Measurements from ENCODE around the gene SEC61G.
A peak's percentile ranks its signal among the peaks of the same experiment; 100 is the strongest.

The SEC61G gene

GRCh38 chr7:54758702-54759592 lies at the start of gene SEC61G:
Gene SEC61G (minus strand): TSS chr7:54759211. CDS start chr7:54757588, 1,623 bp downstream.
- peak; percentile 82 to 84 for DNase-seq

DNA sequence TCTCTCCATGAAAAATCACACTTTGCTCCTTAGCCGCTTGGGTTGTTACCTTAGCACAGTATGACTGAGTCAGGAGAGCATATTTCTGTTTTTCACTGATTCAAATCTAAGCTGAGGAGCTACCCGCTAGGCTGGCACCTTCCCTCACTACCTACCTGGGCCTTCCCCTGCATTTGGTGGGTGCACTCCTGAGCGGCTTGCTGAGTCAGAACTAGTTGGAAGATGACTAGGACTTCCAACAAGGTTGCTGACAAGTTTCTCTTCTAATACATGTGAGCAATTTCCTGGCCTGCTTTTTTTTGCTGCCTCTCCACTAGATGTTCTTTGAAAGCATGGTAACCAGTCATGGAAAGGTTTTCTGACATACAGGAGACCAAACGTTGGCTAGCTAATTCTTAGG lies 43.8 kb upstream of the SEC61G start:
- no peak for DNase-seq

GRCh38 chr7:54802114-54802513 lies 43.1 kb upstream of the SEC61G start:
- DNase-seq, result no peak

DNA sequence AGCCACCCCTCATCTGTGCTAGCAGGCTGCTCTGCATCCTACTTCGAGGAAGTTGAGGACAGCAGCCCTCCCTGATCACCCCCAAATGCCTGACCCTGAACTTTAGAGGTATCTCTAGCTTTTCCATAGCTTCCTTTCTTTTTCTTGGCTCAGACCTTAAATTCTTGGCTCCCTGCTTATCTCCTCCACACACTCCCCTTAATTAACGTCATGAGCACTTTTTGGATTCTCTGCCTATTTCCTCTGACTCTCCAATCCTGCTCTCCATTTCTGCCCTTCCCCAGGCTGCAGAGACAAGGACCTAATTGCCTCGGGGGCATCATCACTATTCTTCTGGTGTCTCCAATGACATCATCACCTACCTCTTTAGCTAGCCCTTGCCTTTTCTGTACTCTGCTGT lies 40.8 kb upstream of the SEC61G start:
- no peak for DNase-seq

DNA sequence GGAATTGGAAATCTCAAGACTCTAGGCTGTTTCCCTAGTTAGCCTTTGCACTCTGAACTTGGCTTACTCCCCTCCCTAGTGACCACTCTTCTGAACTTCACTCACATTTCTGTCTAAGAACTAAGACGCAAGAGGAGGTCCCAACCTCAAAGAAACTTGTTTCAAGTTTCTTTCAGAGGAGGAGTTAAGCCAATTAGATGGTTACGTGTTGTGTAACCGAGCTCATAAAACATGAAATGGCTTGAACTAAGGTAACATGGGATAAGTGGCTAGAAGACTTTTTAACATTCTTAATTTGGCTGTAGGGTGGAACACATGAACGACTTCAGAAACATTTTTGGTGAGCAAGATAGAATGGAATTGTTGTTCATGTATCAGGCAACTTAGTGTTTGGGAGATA lies 39.5 kb upstream of the SEC61G start:
- DNase-seq, result no peak

- no peak for DNase-seq
These were observed 37.8 kb upstream of the SEC61G start for GRCh38 chr7:54796853-54797252.

DNA sequence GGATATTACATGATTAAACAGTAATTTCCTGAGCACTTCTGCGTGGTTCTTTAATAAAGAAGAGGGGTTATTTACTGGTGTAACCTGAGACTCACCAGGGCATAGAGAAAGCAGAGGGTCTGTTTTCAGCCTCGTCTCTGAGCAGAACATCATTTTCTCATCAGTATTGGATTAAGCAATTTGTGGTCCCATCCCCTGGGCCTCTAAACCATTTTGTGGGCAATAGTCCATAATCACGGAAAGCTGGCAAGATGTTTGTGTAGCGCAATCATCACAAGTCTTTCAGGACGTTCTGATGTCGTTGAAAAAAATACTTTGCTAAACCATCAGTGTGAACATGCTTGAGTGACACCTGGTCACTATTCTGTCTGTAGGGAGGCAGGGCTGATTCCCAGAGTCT lies 37.1 kb upstream of the SEC61G start:
- no peak for DNase-seq

- no peak for DNase-seq
These were observed 33.4 kb upstream of the SEC61G start for GRCh38 chr7:54792383-54792782.

DNA sequence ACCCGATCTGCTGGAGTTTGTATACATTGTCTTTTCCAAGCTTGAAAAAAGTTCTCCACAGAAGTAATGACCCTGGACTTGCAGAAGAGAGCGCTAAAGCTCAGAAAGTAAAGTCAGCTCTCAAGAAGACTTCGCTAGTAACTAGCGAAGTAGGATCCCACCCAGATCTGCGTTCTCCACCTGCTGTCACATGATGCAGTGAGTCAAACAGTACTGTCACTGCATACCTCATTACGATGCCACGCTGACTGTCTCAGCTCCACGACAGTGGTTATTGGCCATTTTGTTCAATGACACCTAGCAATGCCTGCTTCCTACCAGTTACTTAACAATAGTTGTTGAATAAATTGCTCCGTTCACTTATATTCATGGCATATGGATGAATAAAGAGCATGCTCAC lies 29.7 kb upstream of the SEC61G start:
- no peak for DNase-seq

DNA sequence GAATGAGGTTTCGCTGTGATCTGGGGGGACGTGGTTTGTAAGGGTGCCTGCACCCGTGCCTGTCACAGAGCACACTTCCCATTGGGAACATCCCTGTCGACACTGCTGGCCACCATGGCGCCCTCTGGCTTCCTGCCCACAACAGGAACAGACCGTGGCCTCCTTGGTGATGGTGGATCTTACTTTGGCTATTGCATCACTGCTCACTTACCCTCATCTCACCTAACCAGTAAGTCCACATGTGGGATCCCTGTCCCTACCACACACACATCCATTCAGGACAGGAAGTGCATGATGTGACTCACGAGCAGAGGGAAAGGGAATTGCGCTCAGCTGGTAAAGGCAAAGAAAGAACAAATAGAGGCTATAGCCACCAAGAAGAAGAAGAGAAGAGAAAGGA lies 26.2 kb upstream of the SEC61G start:
- no peak for DNase-seq

DNA sequence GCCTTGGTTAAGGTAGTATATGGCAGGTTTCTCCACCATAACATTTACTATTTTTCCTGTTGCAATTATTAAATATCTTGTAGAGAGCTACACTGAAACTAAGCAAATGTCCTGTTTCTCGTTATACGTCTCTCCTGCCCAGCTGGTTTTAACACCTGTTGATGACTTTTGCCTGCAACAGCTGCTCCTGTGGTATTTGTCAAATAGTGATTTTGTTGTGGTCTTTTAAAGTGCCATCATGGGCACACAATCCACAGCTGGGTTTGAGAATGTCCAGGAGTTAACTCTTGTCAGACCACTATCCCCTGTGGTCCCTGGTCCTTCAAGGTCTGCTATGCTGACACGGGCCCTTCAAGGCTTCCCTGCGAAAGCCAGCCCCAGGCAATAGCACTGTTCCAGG lies 24.9 kb upstream of the SEC61G start:
- no peak for DNase-seq

GRCh38 chr7:54782829-54783228 lies 23.8 kb upstream of the SEC61G start:
- DNase-seq, result no peak

DNA sequence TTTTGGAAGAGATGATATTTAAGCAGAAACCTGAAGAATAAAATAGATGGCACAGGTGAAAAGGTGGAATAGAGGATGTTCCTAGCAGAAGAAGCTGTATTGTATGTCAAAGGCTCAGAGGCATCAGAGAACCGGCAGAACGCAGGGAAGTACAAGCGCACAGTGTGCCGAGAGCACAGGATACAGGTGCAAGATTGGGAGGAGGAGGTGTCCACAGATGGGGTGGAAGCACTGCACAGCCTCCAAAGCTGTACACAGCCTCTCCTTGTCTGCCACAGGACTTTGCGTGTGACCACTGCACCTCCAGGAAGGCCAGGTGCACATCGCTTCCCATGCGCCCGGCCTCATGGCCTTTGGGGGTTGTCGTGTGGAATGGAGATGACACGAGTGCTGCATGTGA lies 23.3 kb upstream of the SEC61G start:
- no peak for DNase-seq

GRCh38 chr7:54781134-54781920 lies 22.3 kb upstream of the SEC61G start:
- no peak for DNase-seq

GRCh38 chr7:54780490-54780889 lies 21.5 kb upstream of the SEC61G start:
- no peak for DNase-seq

GRCh38 chr7:54778696-54779540 lies 19.9 kb upstream of the SEC61G start:
- no peak for DNase-seq

GRCh38 chr7:54778166-54778565 lies 19.2 kb upstream of the SEC61G start:
- no peak for DNase-seq

DNA sequence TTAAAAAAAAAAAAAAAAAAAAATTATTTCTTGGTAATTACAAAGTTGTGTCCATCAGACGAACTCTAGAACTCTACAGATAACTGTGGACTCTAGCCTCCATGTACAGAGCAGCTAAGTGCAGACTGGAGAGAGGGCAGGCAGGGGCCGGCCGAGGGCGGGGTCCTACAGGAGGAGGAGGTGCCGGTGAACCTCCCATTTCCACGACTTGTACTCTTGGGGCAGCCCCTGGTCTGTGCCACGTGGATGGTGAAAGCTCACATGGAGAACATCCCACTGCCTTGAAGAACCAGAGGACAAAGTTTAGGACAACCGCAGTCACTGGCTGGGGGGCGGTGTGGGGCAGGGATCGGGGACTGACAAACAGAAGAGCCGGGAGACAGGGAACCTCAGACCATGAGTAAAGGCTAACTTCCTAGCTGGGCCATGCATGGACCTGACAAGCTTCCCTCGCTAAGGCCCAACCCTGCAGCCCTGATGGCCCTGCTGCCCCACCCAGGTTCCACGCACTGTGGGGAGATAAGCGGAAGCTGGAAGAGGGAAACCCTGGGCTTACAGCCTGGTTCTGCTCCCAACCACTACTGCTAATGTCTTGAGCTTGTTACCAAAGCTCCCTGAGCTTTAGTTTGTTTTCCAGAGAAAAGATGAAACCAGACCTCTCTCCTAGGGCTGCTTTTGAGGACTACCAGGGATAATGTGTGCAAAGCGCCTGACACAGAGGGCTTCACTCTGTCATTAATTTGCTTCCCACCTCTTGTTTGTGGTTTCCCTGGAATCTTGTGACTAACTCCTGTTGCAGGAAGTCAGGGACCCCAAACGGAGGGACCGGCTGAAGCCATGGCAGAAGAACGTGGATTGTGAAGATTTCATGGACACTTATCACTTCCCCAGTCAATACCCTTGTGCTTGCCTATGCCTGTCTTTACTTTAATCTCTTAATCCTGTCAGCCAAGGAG lies 16.1 kb upstream of the SEC61G start:
- no peak for DNase-seq

- peak in 1 of 2 experiments; percentile 15 for DNase-seq
These were observed 14.7 kb upstream of the SEC61G start for GRCh38 chr7:54773472-54774399.

DNA sequence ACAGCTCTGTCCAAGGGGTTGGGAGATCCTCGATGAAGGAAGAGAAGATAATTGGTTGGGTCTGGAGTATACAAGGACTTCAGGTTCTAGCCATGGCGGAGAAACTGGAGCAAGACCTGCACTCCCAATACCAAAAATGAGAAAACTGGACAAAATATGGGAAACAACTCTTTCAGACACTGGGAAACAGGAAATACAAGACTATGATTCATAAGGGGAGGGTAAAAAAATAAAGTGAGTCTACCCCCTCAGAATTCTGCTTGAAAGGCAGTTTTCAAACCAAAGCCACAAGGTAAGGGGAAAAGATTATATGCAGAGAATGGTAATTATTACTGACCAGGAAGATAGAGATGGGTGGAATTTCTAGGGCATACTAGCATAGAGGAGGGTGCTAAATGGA lies 10.2 kb upstream of the SEC61G start:
- DNase-seq, result no peak

- no peak for DNase-seq
These were observed 5.8 kb upstream of the SEC61G start for GRCh38 chr7:54764861-54765260.
